Activated naive CD4-positive, alpha-beta T cell treated with anti-CD3 and anti-CD28 coated beads for 36 hours (primary cell): ENCODE data around the gene USP26. TPM values are rescaled to one million over a fixed set of nuclear protein-coding genes. Genes with fewer than 3 reads are reported as not detected.
"Not testable (repeated sequence)": the region's sequence is repeated elsewhere in the genome, so short reads cannot be mapped to it uniquely, and the experiment has no call there.

ENCODE experiments used
- CTCF ChIA-PET: fragments of 350-600 bp; sonication (Branson Sonifier 250); formaldehyde crosslinking; loops from one replicate; lab custom pipeline; 2021; ENCODE audit warnings: antibody characterized with exemption; lab: Charles Lee
- DNase-seq: peaks from one replicate; pipeline ENCODE4 v3.0.0-alpha.2; 2020
- H3K27ac Mint-ChIP-seq: one replicate; pipeline ENCODE4 v1.8.0; 2021; ENCODE audit warnings: mild to moderate bottlenecking, mixed read lengths
- H3K27me3 Mint-ChIP-seq: one replicate; pipeline ENCODE4 v1.8.0; 2021; ENCODE audit warnings: low read depth, mixed read lengths
- H3K36me3 Mint-ChIP-seq: one replicate; pipeline ENCODE4 v1.8.0; 2021; ENCODE audit warnings: low read depth, mixed read lengths
- H3K4me1 Mint-ChIP-seq: one replicate; pipeline ENCODE4 v1.8.0; 2021; ENCODE audit warnings: low read depth, mixed read lengths
- H3K4me3 Mint-ChIP-seq: one replicate; pipeline ENCODE4 v1.8.0; 2021; ENCODE audit warnings: mild to moderate bottlenecking, moderate library complexity, mixed read lengths
- H3K9me3 Mint-ChIP-seq: one replicate; pipeline ENCODE4 v1.8.0; 2021; ENCODE audit warnings: mixed read lengths
- intact Hi-C: fragments of 100-400 bp; cut with micrococcal nuclease; formaldehyde crosslinking; loops from one replicate; pipeline ENCODE4 v1.15.1; 2023
- total RNA-seq, 2 experiments: library from RNA; stranded (reverse); gene quantifications; one replicate each; pipeline ENCODE4 v1.2.3, GENCODE V29; 2021

USP26 gene
- total RNA-seq, 2 experiments from 2014 or later = not detected

DNA sequence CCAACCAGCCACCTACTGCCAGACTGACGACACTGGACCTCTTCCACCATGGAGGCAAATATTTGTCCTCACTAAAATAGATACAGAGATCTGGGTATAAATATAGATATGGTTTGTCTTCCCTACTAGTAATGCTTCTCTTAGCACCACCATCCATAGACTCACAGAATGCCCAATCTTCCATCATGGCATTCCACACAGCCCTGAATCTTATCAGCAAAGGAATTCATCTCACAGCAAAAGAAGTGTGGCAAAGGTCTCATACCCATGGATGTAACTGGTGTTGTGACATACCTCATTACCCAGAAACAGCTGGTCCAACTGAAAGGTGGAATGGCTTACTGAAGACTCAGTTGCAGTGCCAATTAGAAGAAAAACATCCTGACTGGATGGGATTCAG lies 91.3 kb downstream of the USP26 start:
- H3K27ac Mint-ChIP-seq = no peak overlapping the region
- DNase-seq = no peak
- H3K36me3 Mint-ChIP-seq = no peaks in the 10 kb centered on the region
- CTCF ChIA-PET = interaction anchor here (0.6 to 0.7 kb wide), 3 partner anchors 185 to 301 kb away, joined by 3 to 5 read pairs (median 3); no protein-coding TSS in a partner anchor
- intact Hi-C loops = no loop called here
- H3K4me3 Mint-ChIP-seq = no peak overlapping the region
- peaks cover 1% of the 10 kb centered on the region for H3K9me3 Mint-ChIP-seq
- H3K27me3 Mint-ChIP-seq = no peaks in the 10 kb centered on the region
- no peaks in the 10 kb centered on the region for H3K4me1 Mint-ChIP-seq

GRCh38 chrX:133005042-133005441 lies 91.9 kb downstream of the USP26 start:
- H3K4me1 Mint-ChIP-seq = no peaks in the 10 kb centered on the region
- no peaks in the 10 kb centered on the region for H3K36me3 Mint-ChIP-seq
- H3K9me3 Mint-ChIP-seq = peaks cover 1% of the 10 kb centered on the region
- no peak overlapping the region for H3K27ac Mint-ChIP-seq
- CTCF ChIA-PET = interaction anchor here (0.6 to 0.7 kb wide), 5 partner anchors 185 to 1065 kb away, joined by 3 to 6 read pairs (median 3); no protein-coding TSS in a partner anchor
- intact Hi-C loops = no loop called here
- no peaks in the 10 kb centered on the region for H3K27me3 Mint-ChIP-seq
- no peak for DNase-seq
- H3K4me3 Mint-ChIP-seq = no peak overlapping the region

GRCh38 chrX:132999209-132999608 lies 97.7 kb downstream of the USP26 start:
- no peaks in the 10 kb centered on the region for H3K27me3 Mint-ChIP-seq
- intact Hi-C loops = no loop called here
- H3K27ac Mint-ChIP-seq = no peak overlapping the region
- no peak overlapping the region for H3K4me3 Mint-ChIP-seq
- no peaks in the 10 kb centered on the region for H3K9me3 Mint-ChIP-seq
- no peaks in the 10 kb centered on the region for H3K4me1 Mint-ChIP-seq
- no peaks in the 10 kb centered on the region for H3K36me3 Mint-ChIP-seq
- CTCF ChIA-PET = no interaction called here
- no peak for DNase-seq

DNA sequence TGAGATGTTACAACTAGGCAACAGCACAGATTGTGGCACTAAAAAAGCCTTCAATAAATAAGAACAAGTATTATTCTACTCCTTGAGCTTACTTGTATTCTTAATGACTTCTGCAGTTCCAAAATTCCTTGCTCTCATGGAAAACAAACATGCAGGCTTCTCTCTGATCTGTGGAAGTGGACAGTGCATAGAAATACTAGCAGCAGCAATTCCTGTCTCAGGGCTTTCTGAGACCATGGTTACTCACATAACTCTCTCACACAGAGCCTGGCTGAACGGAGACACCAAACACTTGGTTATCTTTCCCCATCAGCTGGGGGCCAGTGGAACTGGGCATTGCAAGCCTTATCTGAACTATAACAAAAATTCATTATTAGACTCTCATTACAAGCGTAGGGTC lies 106.1 kb downstream of the USP26 start:
- Mint-ChIP-seq H3K4me3 (no peak overlapping the region), H3K9me3 (no peaks in the 10 kb centered on the region), H3K27me3 (no peaks in the 10 kb centered on the region), H3K36me3 (no peaks in the 10 kb centered on the region), H3K4me1 (no peaks in the 10 kb centered on the region), H3K27ac (no peak overlapping the region)
- CTCF ChIA-PET = no interaction called here
- intact Hi-C loops = no loop called here
- no peak for DNase-seq

DNA sequence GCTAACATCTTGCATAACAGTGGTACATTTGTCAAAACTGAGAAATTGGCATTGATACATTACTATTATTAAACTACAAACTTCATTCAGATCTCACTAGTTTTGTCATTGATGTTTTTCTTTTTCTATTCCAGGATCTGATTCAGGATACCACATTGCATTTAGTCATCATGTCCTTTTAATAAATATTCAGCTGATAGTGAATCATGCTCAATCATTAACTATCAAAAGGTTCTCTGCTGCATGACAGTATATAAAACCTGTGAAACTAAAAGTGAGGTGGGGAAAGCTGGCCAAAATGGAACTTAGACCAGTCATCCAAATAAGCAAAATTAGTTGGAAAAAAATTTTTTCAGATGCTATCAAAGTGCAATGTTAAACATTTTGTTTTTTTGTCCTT lies 110.4 kb downstream of the USP26 start:
- H3K27me3 Mint-ChIP-seq = peaks cover 2% of the 10 kb centered on the region
- CTCF ChIA-PET = no interaction called here
- intact Hi-C loops = no loop called here
- H3K36me3 Mint-ChIP-seq = no peaks in the 10 kb centered on the region
- no peaks in the 10 kb centered on the region for H3K9me3 Mint-ChIP-seq
- no peak overlapping the region for H3K27ac Mint-ChIP-seq
- DNase-seq = no peak
- no peaks in the 10 kb centered on the region for H3K4me1 Mint-ChIP-seq
- no peak overlapping the region for H3K4me3 Mint-ChIP-seq

- intact Hi-C loops = no loop called here
- CTCF ChIA-PET = interaction anchor here (1.6 kb wide), 1 partner anchor 36 kb away, joined by 3 read pairs; no protein-coding TSS in a partner anchor
These were observed 112.8 kb downstream of the USP26 start for GRCh38 chrX:132984058-132984650.

GRCh38 chrX:132983496-132983895 lies 113.4 kb downstream of the USP26 start:
- Mint-ChIP-seq H3K36me3 (no peaks in the 10 kb centered on the region), H3K27me3 (peaks cover 2% of the 10 kb centered on the region), H3K9me3 (no peaks in the 10 kb centered on the region), H3K27ac (no peak overlapping the region), H3K4me1 (no peaks in the 10 kb centered on the region), H3K4me3 (no peak overlapping the region)
- CTCF ChIA-PET = no interaction called here
- DNase-seq = no peak
- intact Hi-C loops = no loop called here

More at GRCh38 chrX:132984058-132984650, 112.8 kb downstream of the USP26 start:
- Mint-ChIP-seq H3K4me3 (no peak overlapping the region), H3K4me1 (no peaks in the 10 kb centered on the region), H3K36me3 (no peaks in the 10 kb centered on the region), H3K27me3 (peaks cover 2% of the 10 kb centered on the region), H3K9me3 (no peaks in the 10 kb centered on the region), H3K27ac (no peak overlapping the region)
- no peak for DNase-seq

GRCh38 chrX:132980035-132980434 lies 116.9 kb downstream of the USP26 start:
- H3K9me3 Mint-ChIP-seq, H3K27me3 Mint-ChIP-seq, H3K36me3 Mint-ChIP-seq, DNase-seq, H3K4me3 Mint-ChIP-seq, H3K4me1 Mint-ChIP-seq, H3K27ac Mint-ChIP-seq, intact Hi-C loops: not testable (repeated sequence)
- CTCF ChIA-PET = interaction anchor here (0.9 kb wide), 1 partner anchor 191 kb away, joined by 3 read pairs; no protein-coding TSS in a partner anchor

Other genes starting within 250 kb of the USP26 start
- 1 to 10 TPM in 1 of 2 experiments, under 1 TPM in 1; 0.98 to 1.3 TPM for gene HS6ST2, start 138.5 kb downstream of the USP26 start, total RNA-seq
- not detected for gene TFDP3, start 121.2 kb upstream of the USP26 start, total RNA-seq